Fibroblast of lung (primary cell): ENCODE measurements around the gene ULBP1.
"Not testable (repeated sequence)": the region's sequence is repeated elsewhere in the genome, so short reads cannot be mapped to it uniquely, and the experiment has no call there.

ENCODE experiments used
- CTCF ChIP-seq, 2 donors: IDR thresholded peaks in 1 of 2; conservative IDR thresholded peaks in 1 of 2; 1 replicate in 1 of 2; 2 replicates in 1 of 2; pipeline ENCODE4 v1.5.1; 2011 to 2012; ENCODE audit warnings: low read length in 2 of 2, control low read depth in 1 of 2, inconsistent platforms in 1 of 2, low read depth in 1 of 2, mild to moderate bottlenecking in 1 of 2
- EZH2 ChIP-seq: IDR thresholded peaks from 2 replicates; pipeline ENCODE4 v1.5.1; 2012; ENCODE audit warnings: low read length, control low read depth, mild to moderate bottlenecking; ENCODE audit errors: missing control alignments

GRCh38 chr6:149943321-149943720, 20.4 kb upstream of the ULBP1 start:
- not testable (repeated sequence) for TF ChIP-seq CTCF (conservative IDR thresholded peaks at IDR 0.05 in 1 of 2, IDR thresholded peaks at IDR 0.05 in 1 of 2; ENCODE audit: low read depth in 1 of 2, low read length in 2 of 2); EZH2
